Karpas-422 (cell line): ENCODE data around the gene PPARGC1A. TPM values are rescaled to one million over a fixed set of nuclear protein-coding genes. Genes with fewer than 3 reads are reported as not detected.

Experiments
- DNase-seq: peaks from one replicate; pipeline ENCODE4 v3.0.0-alpha.2; 2015
- H2AFZ ChIP-seq: fragments of 200-600 bp; sonication (generic); 2 replicates; pipeline ENCODE4 v1.6.1; 2014; ENCODE audit warnings: antibody characterized with exemption, low read length, mixed read lengths
- H3K27ac ChIP-seq: fragments of 200-600 bp; sonication (generic); 2 replicates; pipeline ENCODE4 v1.5.1; 2014; ENCODE audit warnings: mild to moderate bottlenecking, low read length, moderate library complexity
- H3K27me3 ChIP-seq: fragments of 200-600 bp; sonication (generic); 2 replicates; pipeline ENCODE4 v1.6.1; 2014; ENCODE audit warnings: low read length, mixed read lengths
- H3K36me3 ChIP-seq: fragments of 200-600 bp; sonication (generic); 2 replicates; pipeline ENCODE4 v1.6.1; 2014; ENCODE audit warnings: low read length, mixed read lengths; ENCODE audit not compliant: insufficient read depth
- H3K4me1 ChIP-seq: fragments of 200-600 bp; sonication (generic); 2 replicates; pipeline ENCODE4 v1.6.1; 2014; ENCODE audit warnings: mild to moderate bottlenecking, low read length, mixed read lengths
- H3K4me2 ChIP-seq: fragments of 200-600 bp; sonication (generic); 2 replicates; pipeline ENCODE4 v1.6.1; 2014; ENCODE audit warnings: low read length, low read depth, mild to moderate bottlenecking; ENCODE audit not compliant: poor library complexity, severe bottlenecking
- H3K4me3 ChIP-seq: fragments of 200-600 bp; sonication (generic); 2 replicates; pipeline ENCODE4 v1.5.1; 2014; ENCODE audit warnings: mild to moderate bottlenecking, antibody characterized with exemption, low read length, mixed read lengths
- H3K79me2 ChIP-seq: fragments of 200-600 bp; sonication (generic); 2 replicates; pipeline ENCODE4 v1.6.1; 2014; ENCODE audit warnings: mild to moderate bottlenecking, low read length, mixed read lengths
- H3K9ac ChIP-seq: fragments of 200-600 bp; sonication (generic); 2 replicates; pipeline ENCODE4 v1.6.0; 2014; ENCODE audit warnings: low read length
- H3K9me2 ChIP-seq: fragments of 200-600 bp; sonication (generic), shearing (Covaris generic); replicated peaks from 2 replicates; pipeline ENCODE4 v1.6.0; 2014; ENCODE audit warnings: mild to moderate bottlenecking, low read length, moderate library complexity; ENCODE audit not compliant: insufficient read depth
- H3K9me3 ChIP-seq: fragments of 300-700, 200-600 bp; sonication (generic); 2 replicates; pipeline ENCODE4 v1.6.1; 2014; ENCODE audit warnings: low read length, mixed read lengths
- H4K20me1 ChIP-seq: fragments of 200-600 bp; sonication (generic); 2 replicates; pipeline ENCODE4 v1.6.1; 2014; ENCODE audit warnings: mild to moderate bottlenecking, antibody characterized with exemption, low read length, low read depth; ENCODE audit not compliant: insufficient read depth
- total RNA-seq: library from RNA; depleted of rRNA; stranded (reverse); fragments of >200 nt; shearing (Covaris generic); gene quantifications from 2 replicates; pipeline ENCODE4 v1.2.3, GENCODE V29; 2014; ENCODE audit warnings: low replicate concordance

The PPARGC1A gene
- total RNA-seq, 1 experiment from 2014 or later = not detected

GRCh38 chr4:23837371-23837770 is 52.5 kb downstream of the PPARGC1A start:
- no peak overlapping the region for H2AFZ ChIP-seq

GRCh38 chr4:23835774-23836478 is 53.9 kb downstream of the PPARGC1A start:
- Histone ChIP-seq H3K36me3 (no peaks in the 10 kb centered on the region), H3K4me2 (no peak overlapping the region), H2AFZ (no peak overlapping the region)

More at GRCh38 chr4:23837371-23837770, 52.5 kb downstream of the PPARGC1A start:
- Histone ChIP-seq H3K79me2 (no peaks in the 10 kb centered on the region), H3K4me1 (no peaks in the 10 kb centered on the region), H3K9me3 (no peaks in the 10 kb centered on the region), H3K4me2 (no peak overlapping the region), H3K4me3 (no peak overlapping the region), H3K27me3 (no peaks in the 10 kb centered on the region), H3K9me2 (no peaks in the 10 kb centered on the region), H3K27ac (no peak overlapping the region), H3K36me3 (no peaks in the 10 kb centered on the region), H4K20me1 (no peaks in the 10 kb centered on the region), H3K9ac (no peak overlapping the region)
- DNase-seq = no peak

GRCh38 chr4:23828779-23829178 is 61.1 kb downstream of the PPARGC1A start:
- no peaks in the 10 kb centered on the region for H3K9me3 ChIP-seq
- no peak overlapping the region for H3K4me2 ChIP-seq
- no peaks in the 10 kb centered on the region for H3K36me3 ChIP-seq

More at GRCh38 chr4:23835774-23836478, 53.9 kb downstream of the PPARGC1A start:
- Histone ChIP-seq H3K27ac (no peak overlapping the region), H3K4me3 (no peak overlapping the region), H3K9ac (no peak overlapping the region), H3K9me2 (no peaks in the 10 kb centered on the region), H4K20me1 (no peaks in the 10 kb centered on the region), H3K9me3 (no peaks in the 10 kb centered on the region), H3K79me2 (no peaks in the 10 kb centered on the region), H3K27me3 (no peaks in the 10 kb centered on the region), H3K4me1 (no peaks in the 10 kb centered on the region)
- no peak for DNase-seq

GRCh38 chr4:23828020-23828715 is 61.7 kb downstream of the PPARGC1A start:
- no peaks in the 10 kb centered on the region for H3K9me3 ChIP-seq
- 0 out of 2 replicates have a peak, but pooled peaks cover 4% of the 10 kb centered on the region for H3K9me2 ChIP-seq
- no peaks in the 10 kb centered on the region for H4K20me1 ChIP-seq
- no peak overlapping the region for H3K4me2 ChIP-seq
- H3K36me3 ChIP-seq = no peaks in the 10 kb centered on the region
- no peaks in the 10 kb centered on the region for H3K79me2 ChIP-seq
- no peaks in the 10 kb centered on the region for H3K4me1 ChIP-seq
- no peak overlapping the region for H3K9ac ChIP-seq
- no peak overlapping the region for H3K4me3 ChIP-seq
- H3K27me3 ChIP-seq = no peaks in the 10 kb centered on the region
- H2AFZ ChIP-seq = no peak overlapping the region
- DNase-seq = no peak
- no peak overlapping the region for H3K27ac ChIP-seq

More at GRCh38 chr4:23828779-23829178, 61.1 kb downstream of the PPARGC1A start:
- DNase-seq = no peak
- Histone ChIP-seq H3K79me2 (no peaks in the 10 kb centered on the region), H3K4me3 (no peak overlapping the region), H3K27ac (no peak overlapping the region), H3K9ac (no peak overlapping the region), H3K27me3 (no peaks in the 10 kb centered on the region), H3K9me2 (0 out of 2 replicates have a peak, but pooled peaks cover 4% of the 10 kb centered on the region), H4K20me1 (no peaks in the 10 kb centered on the region), H2AFZ (no peak overlapping the region), H3K4me1 (no peaks in the 10 kb centered on the region)

GRCh38 chr4:23822181-23822580 is 67.7 kb downstream of the PPARGC1A start:
- H3K4me1 ChIP-seq = no peaks in the 10 kb centered on the region
- no peaks in the 10 kb centered on the region for H4K20me1 ChIP-seq
- H3K9me2 ChIP-seq = no peaks in the 10 kb centered on the region; the same call in 1 of the 2 replicates
- no peak for DNase-seq
- no peak overlapping the region for H3K27ac ChIP-seq
- H3K9ac ChIP-seq = no peak overlapping the region
- H3K9me3 ChIP-seq = no peaks in the 10 kb centered on the region
- H3K4me2 ChIP-seq = no peak overlapping the region
- H3K27me3 ChIP-seq = no peaks in the 10 kb centered on the region
- no peak overlapping the region for H3K4me3 ChIP-seq
- H3K36me3 ChIP-seq = no peaks in the 10 kb centered on the region
- H3K79me2 ChIP-seq = no peaks in the 10 kb centered on the region
- H2AFZ ChIP-seq = no peak overlapping the region

GRCh38 chr4:23819041-23819511 is 70.8 kb downstream of the PPARGC1A start:
- no peak for DNase-seq
- Histone ChIP-seq H3K27ac (no peak overlapping the region), H3K79me2 (no peaks in the 10 kb centered on the region), H2AFZ (no peak overlapping the region), H3K9ac (no peak overlapping the region), H3K9me2 (no peaks in the 10 kb centered on the region; the same call in 1 of the 2 replicates), H3K36me3 (no peaks in the 10 kb centered on the region), H3K27me3 (no peaks in the 10 kb centered on the region), H3K4me1 (no peaks in the 10 kb centered on the region), H4K20me1 (no peaks in the 10 kb centered on the region), H3K4me2 (no peak overlapping the region), H3K9me3 (no peaks in the 10 kb centered on the region), H3K4me3 (no peak overlapping the region)

GRCh38 chr4:23818097-23818885 is 71.6 kb downstream of the PPARGC1A start:
- Histone ChIP-seq H3K27me3 (no peaks in the 10 kb centered on the region), H3K36me3 (no peaks in the 10 kb centered on the region), H3K4me3 (no peak overlapping the region), H3K27ac (no peak overlapping the region), H3K9me2 (no peaks in the 10 kb centered on the region; the same call in 1 of the 2 replicates), H3K4me2 (no peak overlapping the region), H3K4me1 (no peaks in the 10 kb centered on the region), H3K79me2 (no peaks in the 10 kb centered on the region), H3K9me3 (no peaks in the 10 kb centered on the region), H4K20me1 (no peaks in the 10 kb centered on the region), H3K9ac (no peak overlapping the region), H2AFZ (no peak overlapping the region)
- no peak for DNase-seq
